Mesothelial cell of epicardium (in vitro differentiated cells): ENCODE data around the gene CD84. TPM values are rescaled to one million over a fixed set of nuclear protein-coding genes. Genes with fewer than 3 reads are reported as not detected.

Source experiments
- DNase-seq, 2 experiments: peaks; one replicate each; pipeline ENCODE4 v3.0.0; 2021; ENCODE audit warnings: low spot score in 2 of 2; ENCODE audit not compliant: unreplicated experiment in 2 of 2
- H3K27ac Mint-ChIP-seq: 2 replicates; pipeline ENCODE4 v1.8.0; 2021; ENCODE audit warnings: mixed read lengths
- H3K27me3 Mint-ChIP-seq: 2 replicates; pipeline ENCODE4 v1.8.0; 2021; ENCODE audit warnings: low read depth, mixed read lengths
- H3K36me3 Mint-ChIP-seq: 2 replicates; pipeline ENCODE4 v1.8.0; 2021; ENCODE audit warnings: mixed read lengths
- H3K4me1 Mint-ChIP-seq: 2 replicates; pipeline ENCODE4 v1.8.0; 2021; ENCODE audit warnings: mixed read lengths
- H3K4me3 Mint-ChIP-seq: 2 replicates; pipeline ENCODE4 v1.8.0; 2021; ENCODE audit warnings: mild to moderate bottlenecking, moderate library complexity, mixed read lengths
- H3K9me3 Mint-ChIP-seq: 2 replicates; pipeline ENCODE4 v1.8.0; 2021; ENCODE audit warnings: mixed read lengths
- total RNA-seq: library from RNA; stranded (reverse); gene quantifications from 3 replicates; pipeline ENCODE4 v1.2.1, GENCODE V29; 2021
- TF ChIP-seq, protein P1 (sequence below): fragments of 200-600 bp; sonication (generic); IDR thresholded peaks from one replicate; pipeline ENCODE4 v1.5.0; 2021; ENCODE audit warnings: antibody characterized with exemption; ENCODE audit not compliant: unreplicated experiment

Gene CD84
- total RNA-seq, 1 donor from 2014 or later = not detected

DNA sequence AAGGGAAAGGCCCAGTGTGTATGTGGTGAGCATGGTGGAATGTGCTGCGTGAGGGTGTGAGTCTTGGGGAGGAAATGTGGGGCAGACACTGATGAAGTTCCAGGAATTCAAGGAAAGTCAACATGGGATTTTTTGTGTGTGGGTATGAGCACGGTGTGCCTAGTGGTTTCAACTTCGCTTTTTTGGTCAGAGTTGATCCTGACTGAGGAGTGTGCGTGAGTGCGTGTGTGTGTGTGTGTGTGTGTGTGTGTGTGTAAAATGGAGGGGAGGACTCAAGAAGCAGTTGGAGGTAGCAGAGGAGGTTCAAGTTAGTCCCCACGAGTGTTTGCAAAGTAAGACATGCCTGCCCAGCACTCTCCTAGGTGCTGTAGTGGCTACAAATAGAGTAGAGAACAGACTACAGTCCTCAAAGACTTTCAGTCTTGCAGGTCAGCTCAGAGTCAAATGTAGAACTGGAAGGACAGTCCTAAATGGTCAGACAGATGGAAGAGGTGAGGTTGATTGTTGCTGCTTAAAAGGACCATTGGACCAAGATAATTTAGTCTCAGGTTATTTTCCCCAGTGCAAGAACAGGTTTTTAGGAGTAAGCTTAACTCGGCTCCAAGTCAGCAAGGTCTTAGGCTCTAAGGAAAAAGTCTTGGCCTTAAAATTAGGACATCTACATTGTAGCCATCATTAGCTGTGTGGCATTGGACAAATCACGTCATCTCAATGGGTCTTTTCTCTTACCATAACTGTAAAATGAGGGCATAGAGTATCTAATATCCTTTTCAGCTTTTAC lies 42.5 kb upstream of the CD84 start:
- Mint-ChIP-seq H3K9me3 (peaks cover 5% of the 10 kb centered on the region), H3K36me3 (no peaks in the 10 kb centered on the region), H3K27me3 (peaks cover 2% of the 10 kb centered on the region), H3K4me1 (no peaks in the 10 kb centered on the region), H3K27ac (no peak overlapping the region), H3K4me3 (no peak overlapping the region)
- no peak for DNase-seq
- TF ChIP-seq, protein P1, sequence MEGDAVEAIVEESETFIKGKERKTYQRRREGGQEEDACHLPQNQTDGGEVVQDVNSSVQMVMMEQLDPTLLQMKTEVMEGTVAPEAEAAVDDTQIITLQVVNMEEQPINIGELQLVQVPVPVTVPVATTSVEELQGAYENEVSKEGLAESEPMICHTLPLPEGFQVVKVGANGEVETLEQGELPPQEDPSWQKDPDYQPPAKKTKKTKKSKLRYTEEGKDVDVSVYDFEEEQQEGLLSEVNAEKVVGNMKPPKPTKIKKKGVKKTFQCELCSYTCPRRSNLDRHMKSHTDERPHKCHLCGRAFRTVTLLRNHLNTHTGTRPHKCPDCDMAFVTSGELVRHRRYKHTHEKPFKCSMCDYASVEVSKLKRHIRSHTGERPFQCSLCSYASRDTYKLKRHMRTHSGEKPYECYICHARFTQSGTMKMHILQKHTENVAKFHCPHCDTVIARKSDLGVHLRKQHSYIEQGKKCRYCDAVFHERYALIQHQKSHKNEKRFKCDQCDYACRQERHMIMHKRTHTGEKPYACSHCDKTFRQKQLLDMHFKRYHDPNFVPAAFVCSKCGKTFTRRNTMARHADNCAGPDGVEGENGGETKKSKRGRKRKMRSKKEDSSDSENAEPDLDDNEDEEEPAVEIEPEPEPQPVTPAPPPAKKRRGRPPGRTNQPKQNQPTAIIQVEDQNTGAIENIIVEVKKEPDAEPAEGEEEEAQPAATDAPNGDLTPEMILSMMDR = no peak

- Mint-ChIP-seq H3K4me3 (no peak overlapping the region), H3K27me3 (no peaks in the 10 kb centered on the region), H3K9me3 (peaks cover 5% of the 10 kb centered on the region), H3K4me1 (no peaks in the 10 kb centered on the region), H3K27ac (no peak overlapping the region), H3K36me3 (no peaks in the 10 kb centered on the region)
- DNase-seq = no peak
- TF ChIP-seq, protein P1 = no peak
These were observed 41.8 kb upstream of the CD84 start for GRCh38 chr1:160620942-160621632.

DNA sequence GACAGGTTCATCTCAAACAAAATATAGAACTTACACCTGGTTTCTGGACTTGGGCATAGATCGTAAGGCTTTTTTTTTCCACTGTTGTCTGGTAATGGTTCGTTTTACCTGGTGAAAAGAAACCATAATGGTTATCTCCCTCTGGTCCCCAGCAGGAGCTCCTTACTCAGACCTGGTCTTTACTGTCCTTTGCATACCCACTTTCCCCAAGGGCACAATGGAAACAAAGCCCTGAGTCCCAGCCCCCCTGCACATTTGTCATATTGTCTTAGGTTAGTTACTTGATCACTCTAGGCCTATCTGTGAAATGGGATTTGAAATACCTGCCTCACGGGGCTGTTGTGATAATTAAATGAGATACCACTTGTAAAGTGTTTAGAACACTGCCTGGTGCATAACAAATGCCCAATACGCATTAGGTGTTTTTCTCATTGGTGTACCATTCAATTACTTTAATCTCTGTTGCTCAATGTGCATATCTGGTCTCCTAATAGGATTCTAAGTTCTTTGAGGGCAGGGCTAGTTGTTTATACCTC lies 40.5 kb upstream of the CD84 start:
- no peaks in the 10 kb centered on the region for H3K4me1 Mint-ChIP-seq
- TF ChIP-seq, protein P1 = no peak
- peaks cover 5% of the 10 kb centered on the region for H3K9me3 Mint-ChIP-seq
- no peaks in the 10 kb centered on the region for H3K36me3 Mint-ChIP-seq
- no peaks in the 10 kb centered on the region for H3K27me3 Mint-ChIP-seq
- H3K4me3 Mint-ChIP-seq = no peak overlapping the region
- DNase-seq = no peak
- H3K27ac Mint-ChIP-seq = no peak overlapping the region

- Mint-ChIP-seq H3K27me3 (peaks cover 2% of the 10 kb centered on the region), H3K4me1 (no peaks in the 10 kb centered on the region), H3K27ac (no peak overlapping the region), H3K9me3 (peaks cover 5% of the 10 kb centered on the region), H3K36me3 (no peaks in the 10 kb centered on the region), H3K4me3 (no peak overlapping the region)
- TF ChIP-seq, protein P1 = peak; percentile 29
- no peak for DNase-seq
These were observed 39.5 kb upstream of the CD84 start for GRCh38 chr1:160618763-160619274.

DNA sequence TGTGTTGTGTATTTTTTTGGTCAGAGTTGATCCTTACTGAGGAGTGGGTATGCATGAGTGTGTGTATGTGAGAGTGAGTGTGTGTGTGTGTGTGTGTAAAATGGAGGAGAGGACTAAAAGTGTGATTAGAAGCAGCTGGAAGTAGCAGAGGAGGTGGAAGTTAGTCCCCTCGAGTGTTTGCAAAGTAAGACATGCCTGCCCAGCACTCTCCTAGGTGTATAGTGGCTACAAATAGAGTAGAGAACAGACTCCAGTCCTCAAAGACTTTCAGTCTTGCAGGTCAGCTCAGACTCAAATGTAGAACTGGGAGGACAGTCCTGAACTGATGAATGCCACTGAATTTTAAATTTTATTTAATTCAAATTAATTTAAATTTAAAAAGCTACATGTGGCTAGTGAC lies 39.0 kb upstream of the CD84 start:
- TF ChIP-seq, protein P1 = no peak
- DNase-seq = no peak
- Mint-ChIP-seq H3K4me3 (no peak overlapping the region), H3K9me3 (peaks cover 5% of the 10 kb centered on the region), H3K4me1 (no peaks in the 10 kb centered on the region), H3K27ac (no peak overlapping the region), H3K36me3 (no peaks in the 10 kb centered on the region), H3K27me3 (peaks cover 4% of the 10 kb centered on the region)
